ENCODE data around the gene AKAP13.

The AKAP13 gene

GRCh38 chr15:85692321-85692720 is 311.9 kb downstream of the AKAP13 start:
- Mint-ChIP-seq H3K9me3 (no peaks in the 10 kb centered on the region), H3K4me3 (no peak overlapping the region), H3K4me1 (peaks cover 19% of the 10 kb centered on the region), H3K36me3 (ENCODE audit: low read depth) (peaks cover 41% of the 10 kb centered on the region), H3K27ac (peak overlapping the region in 1 of 3 experiments; percentile 22), H3K27me3 (ENCODE audit: low read depth) (no peaks in the 10 kb centered on the region)
- no peak for TF ChIP-seq CTCF (IDR thresholded peaks at IDR 0.05; ENCODE audit: unreplicated experiment in 3 of 3)

- Mint-ChIP-seq H3K36me3 (ENCODE audit: low read depth) (peaks cover 38% of the 10 kb centered on the region), H3K27ac (no peak overlapping the region), H3K4me1 (peaks cover 19% of the 10 kb centered on the region), H3K4me3 (no peak overlapping the region), H3K9me3 (no peaks in the 10 kb centered on the region), H3K27me3 (ENCODE audit: low read depth) (no peaks in the 10 kb centered on the region)
- no peak for TF ChIP-seq CTCF (IDR thresholded peaks at IDR 0.05; ENCODE audit: unreplicated experiment in 3 of 3)
Measured at GRCh38 chr15:85692873-85693272, 312.5 kb downstream of the AKAP13 start.

GRCh38 chr15:85693277-85693676 is 312.9 kb downstream of the AKAP13 start:
- Mint-ChIP-seq H3K4me3 (no peak overlapping the region), H3K36me3 (ENCODE audit: low read depth) (peaks cover 38% of the 10 kb centered on the region), H3K27ac (no peak overlapping the region), H3K9me3 (no peaks in the 10 kb centered on the region), H3K4me1 (peaks cover 19% of the 10 kb centered on the region), H3K27me3 (ENCODE audit: low read depth) (no peaks in the 10 kb centered on the region)
- TF ChIP-seq CTCF (IDR thresholded peaks at IDR 0.05; ENCODE audit: unreplicated experiment in 3 of 3): no peak

GRCh38 chr15:85694091-85694490 is 313.7 kb downstream of the AKAP13 start:
- Mint-ChIP-seq H3K27me3 (ENCODE audit: low read depth) (no peaks in the 10 kb centered on the region), H3K27ac (no peak overlapping the region), H3K9me3 (no peaks in the 10 kb centered on the region), H3K4me1 (peaks cover 14% of the 10 kb centered on the region), H3K4me3 (no peak overlapping the region), H3K36me3 (ENCODE audit: low read depth) (peaks cover 38% of the 10 kb centered on the region)
- TF ChIP-seq CTCF (IDR thresholded peaks at IDR 0.05; ENCODE audit: unreplicated experiment in 3 of 3): no peak

- Mint-ChIP-seq H3K27me3 (ENCODE audit: low read depth) (no peaks in the 10 kb centered on the region), H3K4me3 (no peak overlapping the region), H3K4me1 (peaks cover 34% of the 10 kb centered on the region), H3K27ac (peak overlapping the region in 2 of 3 experiments; percentile 43 to 47), H3K36me3 (ENCODE audit: low read depth) (peaks cover 24% of the 10 kb centered on the region), H3K9me3 (no peaks in the 10 kb centered on the region)
- TF ChIP-seq CTCF (IDR thresholded peaks at IDR 0.05; ENCODE audit: unreplicated experiment in 3 of 3): no peak
Measured at GRCh38 chr15:85700767-85701166, 320.4 kb downstream of the AKAP13 start.

- no peaks in the 10 kb centered on the region for H3K27me3 Mint-ChIP-seq (ENCODE audit: low read depth)
- H3K9me3 Mint-ChIP-seq: no peaks in the 10 kb centered on the region
- H3K36me3 Mint-ChIP-seq (ENCODE audit: low read depth): peaks cover 17% of the 10 kb centered on the region
- peak overlapping the region in 1 of 3 experiments; percentile 3 for H3K4me3 Mint-ChIP-seq
- TF ChIP-seq CTCF (IDR thresholded peaks at IDR 0.05; ENCODE audit: unreplicated experiment in 3 of 3): no peak
- H3K27ac Mint-ChIP-seq: peak overlapping the region; percentile 84 to 85 (median 84)
- H3K4me1 Mint-ChIP-seq: peaks cover 51% of the 10 kb centered on the region
Measured at GRCh38 chr15:85702321-85703101, 322.1 kb downstream of the AKAP13 start.
